HG03175 (cell line): ENCODE measurements around the gene RNF41.
"Not testable (repeated sequence)": the region's sequence is repeated elsewhere in the genome, so short reads cannot be mapped to it uniquely, and the experiment has no call there.

Experiments
- ATAC-seq: cut with Tn5 transposase; IDR thresholded peaks from one replicate; pipeline ENCODE4 v1.9.1; 2021; ENCODE audit warnings: mild to moderate bottlenecking, moderate library complexity; ENCODE audit not compliant: unreplicated experiment

Gene RNF41

GRCh38 chr12:56221757-56222530 lies at the start of gene RNF41:
TSS of gene RNF41 (minus strand) at chr12:56221922. CDS start at chr12:56214047, 7,875 bp downstream.
- ATAC-seq = peak; percentile 84

GRCh38 chr12:56271031-56271430 lies 49.3 kb upstream of the RNF41 start:
- no peak for ATAC-seq

- ATAC-seq = peak; percentile 20
Observed at GRCh38 chr12:56267443-56268071, 45.8 kb upstream of the RNF41 start.

GRCh38 chr12:56266693-56267442 lies 45.1 kb upstream of the RNF41 start, which contains the start of gene COQ10A:
TSS of gene COQ10A (plus strand) at chr12:56266942. CDS start at chr12:56267119, 177 bp downstream.
- ATAC-seq = peak; percentile 94

- not testable (repeated sequence) for ATAC-seq
Observed at GRCh38 chr12:56266068-56266692, 44.5 kb upstream of the RNF41 start.

GRCh38 chr12:56262955-56263354 lies 41.2 kb upstream of the RNF41 start:
- not testable (repeated sequence) for ATAC-seq

GRCh38 chr12:56261503-56262232 lies 39.9 kb upstream of the RNF41 start:
- no peak for ATAC-seq

GRCh38 chr12:56260921-56261320 lies 39.2 kb upstream of the RNF41 start:
- no peak for ATAC-seq

- ATAC-seq = no peak
Observed at GRCh38 chr12:56260380-56260779, 38.7 kb upstream of the RNF41 start.

- no peak for ATAC-seq
Observed at GRCh38 chr12:56258820-56259183, 37.1 kb upstream of the RNF41 start.

- ATAC-seq = peak; percentile 87
Observed at GRCh38 chr12:56258068-56258819, 36.5 kb upstream of the RNF41 start, which contains the start of gene ANKRD52. TSS of gene ANKRD52 (minus strand) at chr12:56258384. CDS start at chr12:56258269, 115 bp downstream.

GRCh38 chr12:56257491-56258067 lies 35.9 kb upstream of the RNF41 start:
- ATAC-seq = peak; percentile 12

GRCh38 chr12:56257071-56257470 lies 35.3 kb upstream of the RNF41 start:
- ATAC-seq = no peak

- ATAC-seq = no peak
Observed at GRCh38 chr12:56256326-56256960, 34.7 kb upstream of the RNF41 start.

- no peak for ATAC-seq
Observed at GRCh38 chr12:56255671-56256070, 33.9 kb upstream of the RNF41 start.

GRCh38 chr12:56253091-56253490 lies 31.4 kb upstream of the RNF41 start:
- no peak for ATAC-seq

GRCh38 chr12:56252649-56253048 lies 30.9 kb upstream of the RNF41 start:
- no peak for ATAC-seq

- ATAC-seq = no peak
Observed at GRCh38 chr12:56248711-56249110, 27.0 kb upstream of the RNF41 start.

- ATAC-seq = no peak
Observed at GRCh38 chr12:56247923-56248322, 26.2 kb upstream of the RNF41 start.
